ENCODE data around the gene ARL2.

DNA sequence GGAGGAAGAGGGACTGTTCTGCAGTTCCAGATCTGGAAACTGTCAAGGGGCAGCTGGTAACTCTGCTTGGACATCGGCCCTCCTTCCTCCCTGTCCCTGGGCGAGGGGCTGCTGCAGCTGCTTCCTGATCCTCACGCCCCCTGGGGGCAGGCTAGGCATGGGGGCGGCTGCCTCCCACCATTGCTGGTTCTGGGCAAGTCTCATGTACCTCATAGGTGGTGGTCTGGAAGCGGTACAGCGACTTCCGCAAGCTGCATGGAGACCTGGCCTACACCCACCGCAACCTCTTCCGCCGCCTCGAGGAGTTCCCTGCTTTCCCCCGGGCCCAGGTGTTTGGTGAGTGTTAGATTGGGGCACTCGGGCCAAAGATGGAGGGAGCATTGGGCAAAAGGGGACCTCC is 18.3 kb downstream of the ARL2 start:
- TF ChIP-seq HDGF (IDR thresholded peaks at IDR 0.05; ENCODE audit: borderline replicate concordance): no peak
- no peak for TF ChIP-seq SP1 (IDR thresholded peaks at IDR 0.05)
- no peak for TF ChIP-seq SUZ12 (IDR thresholded peaks at IDR 0.05)
